Tibial artery (tissue), 4 donors: ENCODE measurements around the gene LEAP2.

ENCODE experiments used
- DNase-seq, 2 donors: peaks; one replicate each; pipeline ENCODE4 v3.0.0-alpha.2; 2019
- H3K27ac ChIP-seq, 2 donors: fragments of 200-600 bp; sonication (generic) in 1 of 2; 1 replicate in 1 of 2; 2 replicates in 1 of 2; pipeline ENCODE4 v1.5.1; 2018 to 2019; ENCODE audit warnings: mild to moderate bottlenecking in 1 of 2
- H3K27me3 ChIP-seq, 2 donors: fragments of 200-600 bp; sonication (generic) in 1 of 2; one replicate each; pipeline versions ENCODE4 v1.5.1 to v1.6.0; 2016 to 2019
- H3K36me3 ChIP-seq, 3 donors: fragments of 200-600 bp; sonication (generic) in 2 of 3; one replicate each; pipeline ENCODE4 v1.5.1; 2016 to 2019; ENCODE audit warnings: mild to moderate bottlenecking in 2 of 3
- H3K4me1 ChIP-seq, 4 donors: fragments of 200-600 bp; sonication (generic) in 2 of 4; 1 replicate in 3 of 4; 2 replicates in 1 of 4; pipeline ENCODE4 v1.5.1; 2016 to 2019
- H3K4me3 ChIP-seq, 2 donors: fragments of 200-600 bp; sonication (generic) in 1 of 2; 1 replicate in 1 of 2; 2 replicates in 1 of 2; pipeline ENCODE4 v1.5.1; 2018 to 2019; ENCODE audit warnings: mild to moderate bottlenecking in 2 of 2
- H3K9me3 ChIP-seq, 3 donors: fragments of 200-600 bp; sonication (generic) in 1 of 3; one replicate each; pipeline ENCODE4 v1.5.1; 2016 to 2019
- intact Hi-C: fragments of 100-400 bp; cut with DNase I; formaldehyde crosslinking; loops from one replicate; pipeline ENCODE4 v1.15.0; 2023; ENCODE audit warnings: low total_unique reads
- TF ChIP-seq, protein P1 (sequence below), 2 experiments: fragments of 200-600 bp in 1 of 2; fragments of 450-650 bp in 1 of 2; IDR thresholded peaks; one replicate each; pipeline ENCODE4 v1.5.1; 2017 to 2019; ENCODE audit warnings: antibody characterized with exemption in 2 of 2, mild to moderate bottlenecking in 1 of 2, moderate library complexity in 1 of 2

Gene LEAP2

GRCh38 chr5:132905938-132906337 lies 32.5 kb downstream of the LEAP2 start:
- intact Hi-C loops, result no loop called here
- Histone ChIP-seq H3K4me1 (peaks cover 0 to 5% (median 0%) of the 10 kb centered on the region in 4 donors), H3K4me3 (no peak overlapping the region), H3K27ac (no peak overlapping the region), H3K9me3 (no peaks in the 10 kb centered on the region), H3K27me3 (no peaks in the 10 kb centered on the region), H3K36me3 (peaks cover 4 to 28% (median 15%) of the 10 kb centered on the region in 3 donors)
- TF ChIP-seq, protein P1, sequence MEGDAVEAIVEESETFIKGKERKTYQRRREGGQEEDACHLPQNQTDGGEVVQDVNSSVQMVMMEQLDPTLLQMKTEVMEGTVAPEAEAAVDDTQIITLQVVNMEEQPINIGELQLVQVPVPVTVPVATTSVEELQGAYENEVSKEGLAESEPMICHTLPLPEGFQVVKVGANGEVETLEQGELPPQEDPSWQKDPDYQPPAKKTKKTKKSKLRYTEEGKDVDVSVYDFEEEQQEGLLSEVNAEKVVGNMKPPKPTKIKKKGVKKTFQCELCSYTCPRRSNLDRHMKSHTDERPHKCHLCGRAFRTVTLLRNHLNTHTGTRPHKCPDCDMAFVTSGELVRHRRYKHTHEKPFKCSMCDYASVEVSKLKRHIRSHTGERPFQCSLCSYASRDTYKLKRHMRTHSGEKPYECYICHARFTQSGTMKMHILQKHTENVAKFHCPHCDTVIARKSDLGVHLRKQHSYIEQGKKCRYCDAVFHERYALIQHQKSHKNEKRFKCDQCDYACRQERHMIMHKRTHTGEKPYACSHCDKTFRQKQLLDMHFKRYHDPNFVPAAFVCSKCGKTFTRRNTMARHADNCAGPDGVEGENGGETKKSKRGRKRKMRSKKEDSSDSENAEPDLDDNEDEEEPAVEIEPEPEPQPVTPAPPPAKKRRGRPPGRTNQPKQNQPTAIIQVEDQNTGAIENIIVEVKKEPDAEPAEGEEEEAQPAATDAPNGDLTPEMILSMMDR (IDR thresholded peaks at IDR 0.05), result no peak
- DNase-seq, result no peak

DNA sequence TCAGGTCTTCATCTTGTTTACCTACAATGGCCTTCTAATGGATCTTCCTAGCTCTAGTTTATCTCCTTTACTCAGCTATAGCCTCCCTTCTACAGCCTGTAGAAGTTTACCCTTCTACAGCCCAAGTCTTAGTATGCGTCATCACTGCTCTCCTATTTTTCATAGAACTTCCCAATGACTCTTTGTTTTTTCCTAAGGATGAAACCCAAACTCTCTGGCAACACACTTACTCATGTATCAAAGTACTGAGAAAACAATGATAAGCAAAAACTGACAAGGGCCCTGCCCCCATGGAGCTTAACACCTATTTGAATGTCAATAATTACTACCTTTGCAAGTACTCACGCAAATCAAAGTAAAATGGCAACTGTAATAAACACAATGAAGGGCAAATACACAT lies 33.7 kb downstream of the LEAP2 start:
- Histone ChIP-seq H3K36me3 (peaks cover 9 to 21% (median 13%) of the 10 kb centered on the region in 3 donors), H3K27me3 (no peaks in the 10 kb centered on the region), H3K4me3 (no peak overlapping the region), H3K27ac (no peak overlapping the region), H3K4me1 (peaks cover 0 to 5% (median 0%) of the 10 kb centered on the region in 4 donors), H3K9me3 (no peaks in the 10 kb centered on the region)
- TF ChIP-seq, protein P1 (IDR thresholded peaks at IDR 0.05), result no peak
- intact Hi-C loops, result no loop called here
- no peak for DNase-seq

DNA sequence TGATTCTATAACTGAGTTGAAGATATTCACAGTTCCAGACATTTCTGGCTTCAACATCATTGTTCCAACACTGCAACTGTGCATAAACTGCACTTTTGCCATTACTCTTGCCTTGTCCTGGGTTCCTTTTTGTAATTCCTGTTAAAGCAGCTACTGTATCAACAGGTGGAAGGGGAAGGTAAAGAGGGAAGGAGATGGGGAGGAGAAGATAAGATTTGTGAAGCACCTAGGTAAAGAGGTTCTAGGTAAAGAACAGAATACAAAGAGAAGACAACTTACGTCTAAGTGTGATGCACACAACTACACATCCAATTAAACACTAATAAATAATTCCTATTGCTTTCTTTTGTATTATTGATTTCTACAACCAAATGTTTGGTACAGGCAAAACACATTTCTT lies 36.2 kb downstream of the LEAP2 start:
- no peak for DNase-seq
- Histone ChIP-seq H3K9me3 (no peaks in the 10 kb centered on the region), H3K4me3 (no peak overlapping the region), H3K4me1 (peaks cover 0 to 5% (median 0%) of the 10 kb centered on the region in 4 donors), H3K27me3 (no peaks in the 10 kb centered on the region), H3K27ac (no peak overlapping the region), H3K36me3 (peaks cover 5 to 32% (median 18%) of the 10 kb centered on the region in 3 donors)
- TF ChIP-seq, protein P1 (IDR thresholded peaks at IDR 0.05), result no peak
- intact Hi-C loops, result no loop called here

- intact Hi-C loops, result no loop called here
- no peak for DNase-seq
- TF ChIP-seq, protein P1 (IDR thresholded peaks at IDR 0.05), result no peak
- H3K27ac ChIP-seq, result no peak overlapping the region
- H3K4me3 ChIP-seq, result no peak overlapping the region
- H3K4me1 ChIP-seq, result no peaks in the 10 kb centered on the region
- H3K36me3 ChIP-seq, result peaks cover 6 to 57% (median 35%) of the 10 kb centered on the region in 3 donors
- no peaks in the 10 kb centered on the region for H3K27me3 ChIP-seq
- H3K9me3 ChIP-seq, result no peaks in the 10 kb centered on the region
These were observed 42.2 kb downstream of the LEAP2 start for GRCh38 chr5:132915681-132916080.

DNA sequence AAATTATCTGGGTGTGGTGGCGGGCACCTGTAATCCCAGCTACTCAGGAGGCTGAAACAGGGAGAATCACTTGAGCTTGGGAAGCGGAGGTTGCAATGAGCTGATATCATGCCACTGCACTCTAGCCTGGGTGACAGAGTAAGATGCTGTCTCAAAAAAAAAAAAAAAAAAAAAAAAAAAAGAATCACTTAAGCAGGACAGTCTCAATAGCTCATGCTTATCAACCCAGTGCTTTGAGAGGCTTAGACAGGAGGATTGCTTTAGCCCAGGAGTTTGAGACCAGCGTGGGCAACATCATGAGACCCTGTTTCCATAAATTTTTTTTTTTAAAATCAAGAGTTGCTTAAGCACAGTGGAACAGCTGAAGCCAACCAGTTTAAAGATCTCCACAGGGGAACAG lies 42.6 kb downstream of the LEAP2 start:
- Histone ChIP-seq H3K27ac (no peak overlapping the region), H3K36me3 (peaks cover 7 to 61% (median 35%) of the 10 kb centered on the region in 3 donors), H3K27me3 (no peaks in the 10 kb centered on the region), H3K4me3 (no peak overlapping the region), H3K4me1 (no peaks in the 10 kb centered on the region), H3K9me3 (no peaks in the 10 kb centered on the region)
- no peak for DNase-seq
- intact Hi-C loops, result no loop called here
- TF ChIP-seq, protein P1 (IDR thresholded peaks at IDR 0.05), result no peak
